ENCODE results near the gene GXYLT2. TPM values are rescaled to one million over a fixed set of nuclear protein-coding genes. Genes with fewer than 3 reads are reported as not detected.

Gene GXYLT2
- total RNA-seq = 0.25 TPM
- polyA plus RNA-seq = under 1 TPM in 3 of 4 donors, not detected in 1; 0.06 to 0.14 (median 0.06) TPM

- Histone ChIP-seq H3K4me1 (ENCODE audit: control insufficient read depth, insufficient read depth, low read length, poor library complexity, severe bottlenecking) (peaks cover 11% of the 10 kb centered on the region), H3K9me3 (ENCODE audit: control insufficient read depth in 2 of 2, low read length in 2 of 2) (peaks cover 6 to 9% of the 10 kb centered on the region in 2 experiments), H3K36me3 (ENCODE audit: control insufficient read depth, insufficient read depth, low read length) (no peaks in the 10 kb centered on the region), H3K27ac (ENCODE audit: insufficient read depth, low read length, poor library complexity, severe bottlenecking) (no peak within 1 kb of the TSS), H3K27me3 (ENCODE audit: control insufficient read depth, insufficient read depth, low read length) (peaks cover 49% of the 10 kb centered on the region), H3K4me3 (ENCODE audit: low read depth, low read length) (no peak within 1 kb of the TSS)
- Mint-ChIP-seq H3K27me3 (peaks cover 81% of the 10 kb centered on the region), H3K9me3 (peaks cover 0 to 10% (median 4%) of the 10 kb centered on the region in 7 donors), H3K4me3 (peak within 1 kb of the TSS; percentile 35 to 84 (median 56)), H3K4me1 (peaks cover 0 to 12% (median 6%) of the 10 kb centered on the region in 4 donors), H3K27ac (no peak within 1 kb of the TSS), H3K36me3 (no peaks in the 10 kb centered on the region)
- peak in 2 of 3 donors; percentile 10 to 33 for DNase-seq
- peak; percentile 54 to 63 for ATAC-seq (ENCODE audit: low read depth in 2 of 2)
Observed at GRCh38 chr3:72887705-72888545, at the start of gene GXYLT2. Gene GXYLT2 (plus strand): TSS chr3:72888046. CDS start chr3:72888234, 188 bp downstream.

- Histone ChIP-seq H3K9me3 (ENCODE audit: control insufficient read depth in 2 of 2, low read length in 2 of 2) (no peaks in the 10 kb centered on the region), H3K4me3 (ENCODE audit: low read depth, low read length) (no peak overlapping the region), H3K36me3 (ENCODE audit: control insufficient read depth, insufficient read depth, low read length) (peaks cover 61% of the 10 kb centered on the region), H3K27me3 (ENCODE audit: control insufficient read depth, insufficient read depth, low read length) (no peaks in the 10 kb centered on the region), H3K27ac (ENCODE audit: insufficient read depth, low read length, poor library complexity, severe bottlenecking) (no peak overlapping the region), H3K4me1 (ENCODE audit: control insufficient read depth, insufficient read depth, low read length, poor library complexity, severe bottlenecking) (no peaks in the 10 kb centered on the region)
- Mint-ChIP-seq H3K27ac (no peak overlapping the region), H3K36me3 (peaks cover 57% of the 10 kb centered on the region), H3K27me3 (no peaks in the 10 kb centered on the region), H3K9me3 (no peaks in the 10 kb centered on the region), H3K4me3 (no peak overlapping the region), H3K4me1 (peaks cover 4 to 10% (median 8%) of the 10 kb centered on the region in 4 donors)
- ATAC-seq (ENCODE audit: low read depth in 2 of 2) (no peak), DNase-seq (no peak)
Observed at GRCh38 chr3:72839057-72839456, 48.8 kb upstream of the GXYLT2 start.

- no peak overlapping the region for H3K27ac ChIP-seq (ENCODE audit: insufficient read depth, low read length, poor library complexity, severe bottlenecking)
- no peak for ATAC-seq (ENCODE audit: low read depth in 2 of 2)
- no peak overlapping the region for H3K27ac Mint-ChIP-seq
- no peaks in the 10 kb centered on the region for H3K9me3 ChIP-seq (ENCODE audit: control insufficient read depth in 2 of 2, low read length in 2 of 2)
- no peak overlapping the region for H3K4me3 ChIP-seq (ENCODE audit: low read depth, low read length)
- H3K27me3 Mint-ChIP-seq = peaks cover 8% of the 10 kb centered on the region
- peaks cover 37% of the 10 kb centered on the region for H3K4me1 ChIP-seq (ENCODE audit: control insufficient read depth, insufficient read depth, low read length, poor library complexity, severe bottlenecking)
- H3K36me3 ChIP-seq (ENCODE audit: control insufficient read depth, insufficient read depth, low read length) = peaks cover 26% of the 10 kb centered on the region
- DNase-seq = peak in 1 of 3 donors; percentile 16
- peaks cover 33% of the 10 kb centered on the region for H3K36me3 Mint-ChIP-seq
- H3K4me3 Mint-ChIP-seq = peak overlapping the region in 2 of 4 donors; percentile 13 to 66
- peaks cover 0 to 2% (median 0%) of the 10 kb centered on the region in 7 donors for H3K9me3 Mint-ChIP-seq
- H3K4me1 Mint-ChIP-seq = peaks cover 44 to 56% (median 50%) of the 10 kb centered on the region in 4 donors
- H3K27me3 ChIP-seq (ENCODE audit: control insufficient read depth, insufficient read depth, low read length) = no peaks in the 10 kb centered on the region
Observed at GRCh38 chr3:72844436-72844993, 43.3 kb upstream of the GXYLT2 start.

- Mint-ChIP-seq H3K9me3 (peaks cover 0 to 2% (median 0%) of the 10 kb centered on the region in 7 donors), H3K27ac (peak overlapping the region in 1 of 3 donors; percentile 57), H3K27me3 (peaks cover 13% of the 10 kb centered on the region), H3K4me3 (peak overlapping the region; percentile 59 to 95 (median 66)), H3K4me1 (peaks cover 42 to 58% (median 51%) of the 10 kb centered on the region in 4 donors), H3K36me3 (peaks cover 24% of the 10 kb centered on the region)
- Histone ChIP-seq H3K36me3 (ENCODE audit: control insufficient read depth, insufficient read depth, low read length) (peaks cover 14% of the 10 kb centered on the region), H3K27ac (ENCODE audit: insufficient read depth, low read length, poor library complexity, severe bottlenecking) (no peak overlapping the region), H3K4me1 (ENCODE audit: control insufficient read depth, insufficient read depth, low read length, poor library complexity, severe bottlenecking) (peaks cover 37% of the 10 kb centered on the region), H3K27me3 (ENCODE audit: control insufficient read depth, insufficient read depth, low read length) (no peaks in the 10 kb centered on the region), H3K4me3 (ENCODE audit: low read depth, low read length) (no peak overlapping the region), H3K9me3 (ENCODE audit: control insufficient read depth in 2 of 2, low read length in 2 of 2) (no peaks in the 10 kb centered on the region)
- DNase-seq (no peak), ATAC-seq (ENCODE audit: low read depth in 2 of 2) (no peak)
Observed at GRCh38 chr3:72846166-72846565, 41.7 kb upstream of the GXYLT2 start.

- H3K9me3 Mint-ChIP-seq = peaks cover 0 to 2% (median 0%) of the 10 kb centered on the region in 7 donors
- H3K27me3 Mint-ChIP-seq = peaks cover 18% of the 10 kb centered on the region
- H3K4me3 Mint-ChIP-seq = peak overlapping the region; percentile 95 to 99 (median 97)
- peak overlapping the region; percentile 96 for H3K4me3 ChIP-seq (ENCODE audit: low read depth, low read length)
- H3K36me3 Mint-ChIP-seq = peaks cover 14% of the 10 kb centered on the region
- H3K9me3 ChIP-seq (ENCODE audit: control insufficient read depth in 2 of 2, low read length in 2 of 2) = no peaks in the 10 kb centered on the region
- no peaks in the 10 kb centered on the region for H3K27me3 ChIP-seq (ENCODE audit: control insufficient read depth, insufficient read depth, low read length)
- ATAC-seq (ENCODE audit: low read depth in 2 of 2) = no peak
- H3K27ac ChIP-seq (ENCODE audit: insufficient read depth, low read length, poor library complexity, severe bottlenecking) = no peak overlapping the region
- peak in 1 of 3 donors; percentile 16 for DNase-seq
- peaks cover 4% of the 10 kb centered on the region for H3K36me3 ChIP-seq (ENCODE audit: control insufficient read depth, insufficient read depth, low read length)
- peak overlapping the region; percentile 76 to 92 (median 79) for H3K27ac Mint-ChIP-seq
- H3K4me1 Mint-ChIP-seq = peaks cover 38 to 62% (median 49%) of the 10 kb centered on the region in 4 donors
- H3K4me1 ChIP-seq (ENCODE audit: control insufficient read depth, insufficient read depth, low read length, poor library complexity, severe bottlenecking) = peaks cover 37% of the 10 kb centered on the region
Observed at GRCh38 chr3:72847282-72847681, 40.6 kb upstream of the GXYLT2 start.

- Mint-ChIP-seq H3K4me1 (peaks cover 38 to 62% (median 49%) of the 10 kb centered on the region in 4 donors), H3K9me3 (peaks cover 0 to 2% (median 0%) of the 10 kb centered on the region in 7 donors), H3K27ac (peak within 1 kb of the TSS; percentile 76 to 92 (median 89)), H3K4me3 (peak within 1 kb of the TSS; percentile 95 to 99 (median 97)), H3K27me3 (peaks cover 18% of the 10 kb centered on the region), H3K36me3 (peaks cover 13% of the 10 kb centered on the region)
- H3K4me1 ChIP-seq (ENCODE audit: control insufficient read depth, insufficient read depth, low read length, poor library complexity, severe bottlenecking) = peaks cover 37% of the 10 kb centered on the region
- DNase-seq = peak; percentile 92 to 96 (median 92)
- peak; percentile 95 to 96 for ATAC-seq (ENCODE audit: low read depth in 2 of 2)
- H3K27me3 ChIP-seq (ENCODE audit: control insufficient read depth, insufficient read depth, low read length) = no peaks in the 10 kb centered on the region
- peak within 1 kb of the TSS; percentile 96 for H3K4me3 ChIP-seq (ENCODE audit: low read depth, low read length)
- peak within 1 kb of the TSS; percentile 64 for H3K27ac ChIP-seq (ENCODE audit: insufficient read depth, low read length, poor library complexity, severe bottlenecking)
- H3K36me3 ChIP-seq (ENCODE audit: control insufficient read depth, insufficient read depth, low read length) = no peaks in the 10 kb centered on the region
- no peaks in the 10 kb centered on the region for H3K9me3 ChIP-seq (ENCODE audit: control insufficient read depth in 2 of 2, low read length in 2 of 2)
Observed at GRCh38 chr3:72847751-72848702, 39.8 kb upstream of the GXYLT2 start, which contains the start of gene SHQ1. Gene SHQ1 (minus strand): TSS chr3:72848445. CDS start chr3:72848340, 105 bp downstream.

- Mint-ChIP-seq H3K36me3 (peaks cover 7% of the 10 kb centered on the region), H3K4me3 (peak overlapping the region; percentile 95 to 99 (median 97)), H3K4me1 (peaks cover 34 to 58% (median 49%) of the 10 kb centered on the region in 4 donors), H3K27me3 (peaks cover 18% of the 10 kb centered on the region), H3K9me3 (peaks cover 0 to 2% (median 0%) of the 10 kb centered on the region in 7 donors), H3K27ac (peak overlapping the region in 2 of 3 donors; percentile 76 to 92)
- DNase-seq = peak in 2 of 3 donors; percentile 12 to 45
- no peaks in the 10 kb centered on the region for H3K27me3 ChIP-seq (ENCODE audit: control insufficient read depth, insufficient read depth, low read length)
- H3K9me3 ChIP-seq (ENCODE audit: control insufficient read depth in 2 of 2, low read length in 2 of 2) = no peaks in the 10 kb centered on the region
- H3K36me3 ChIP-seq (ENCODE audit: control insufficient read depth, insufficient read depth, low read length) = no peaks in the 10 kb centered on the region
- H3K4me1 ChIP-seq (ENCODE audit: control insufficient read depth, insufficient read depth, low read length, poor library complexity, severe bottlenecking) = peaks cover 37% of the 10 kb centered on the region
- H3K4me3 ChIP-seq (ENCODE audit: low read depth, low read length) = peak overlapping the region; percentile 96
- peak overlapping the region; percentile 64 for H3K27ac ChIP-seq (ENCODE audit: insufficient read depth, low read length, poor library complexity, severe bottlenecking)
- peak; percentile 16 to 32 for ATAC-seq (ENCODE audit: low read depth in 2 of 2)
Observed at GRCh38 chr3:72848703-72849081, 39.2 kb upstream of the GXYLT2 start.

Data from CD4-positive, CD25-positive, alpha-beta regulatory T cell (primary cell).